ENCODE measurements around the gene TMSB15B. TPM values are rescaled to one million over a fixed set of nuclear protein-coding genes. Genes with fewer than 3 reads are reported as not detected.
"Not testable (repeated sequence)": the region's sequence is repeated elsewhere in the genome, so short reads cannot be mapped to it uniquely, and the experiment has no call there.

TMSB15B gene
- total RNA-seq, 2 donors from 2014 or later = 5.1 to 10.2 TPM

GRCh38 chrX:103954259-103954658 lies 8.2 kb upstream of the TMSB15B start:
- DNase-seq (ENCODE audit: low spot score) (no peak), ATAC-seq (peak in 1 of 2 donors; percentile 32)
- H3K4me3 Mint-ChIP-seq = no peak overlapping the region
- no peak overlapping the region for H3K27ac Mint-ChIP-seq
- no peaks in the 10 kb centered on the region for H3K36me3 Mint-ChIP-seq
- peaks cover 0 to 11% of the 10 kb centered on the region in 2 donors for H3K27me3 Mint-ChIP-seq
- H3K9me3 Mint-ChIP-seq = no peaks in the 10 kb centered on the region
- no peaks in the 10 kb centered on the region for H3K4me1 Mint-ChIP-seq (ENCODE audit: low read depth in 2 of 2)

- not testable (repeated sequence) for H3K4me1 Mint-ChIP-seq (ENCODE audit: low read depth in 2 of 2); H3K27me3 Mint-ChIP-seq; H3K36me3 Mint-ChIP-seq; H3K27ac Mint-ChIP-seq; ATAC-seq; DNase-seq (ENCODE audit: low spot score); H3K4me3 Mint-ChIP-seq; H3K9me3 Mint-ChIP-seq
Observed at GRCh38 chrX:103960599-103960998, 1.8 kb upstream of the TMSB15B start.

- H3K27ac Mint-ChIP-seq; H3K36me3 Mint-ChIP-seq; H3K4me1 Mint-ChIP-seq (ENCODE audit: low read depth in 2 of 2); H3K27me3 Mint-ChIP-seq; ATAC-seq; H3K4me3 Mint-ChIP-seq; H3K9me3 Mint-ChIP-seq; DNase-seq (ENCODE audit: low spot score): not testable (repeated sequence)
Observed at GRCh38 chrX:103983508-103983907, 21.1 kb downstream of the TMSB15B start.

- Mint-ChIP-seq H3K4me3 (no peak overlapping the region), H3K36me3 (no peaks in the 10 kb centered on the region), H3K9me3 (no peaks in the 10 kb centered on the region), H3K4me1 (ENCODE audit: low read depth in 2 of 2) (no peaks in the 10 kb centered on the region), H3K27me3 (peaks cover 7 to 36% of the 10 kb centered on the region in 2 donors), H3K27ac (no peak overlapping the region)
- ATAC-seq = no peak
- no peak for DNase-seq (ENCODE audit: low spot score)
Observed at GRCh38 chrX:103999234-103999633, 36.8 kb downstream of the TMSB15B start.

- DNase-seq (ENCODE audit: low spot score) (no peak), ATAC-seq (no peak)
- Mint-ChIP-seq H3K4me3 (no peak overlapping the region), H3K27me3 (peaks cover 12 to 16% of the 10 kb centered on the region in 2 donors), H3K36me3 (no peaks in the 10 kb centered on the region), H3K27ac (no peak overlapping the region), H3K4me1 (ENCODE audit: low read depth in 2 of 2) (no peaks in the 10 kb centered on the region), H3K9me3 (no peaks in the 10 kb centered on the region)
Observed at GRCh38 chrX:104008831-104009230, 46.4 kb downstream of the TMSB15B start.

GRCh38 chrX:104013158-104013557 lies 50.7 kb downstream of the TMSB15B start:
- DNase-seq (ENCODE audit: low spot score) = no peak
- H3K27me3 Mint-ChIP-seq = peaks cover 12 to 17% of the 10 kb centered on the region in 2 donors

GRCh38 chrX:104013606-104014005 lies 51.2 kb downstream of the TMSB15B start, which contains the start of gene H2BW1:
Gene H2BW1, minus strand, starts transcription at chrX:104013708. Its CDS starts 132 bp downstream, at chrX:104013576.
- no peak for ATAC-seq
- Mint-ChIP-seq H3K4me3 (no peak within 1 kb of the TSS), H3K4me1 (ENCODE audit: low read depth in 2 of 2) (no peaks in the 10 kb centered on the region), H3K27me3 (peaks cover 12 to 20% of the 10 kb centered on the region in 2 donors), H3K9me3 (no peaks in the 10 kb centered on the region), H3K27ac (no peak within 1 kb of the TSS), H3K36me3 (no peaks in the 10 kb centered on the region)
- DNase-seq (ENCODE audit: low spot score) = no peak

More at GRCh38 chrX:104013158-104013557, 50.7 kb downstream of the TMSB15B start:
- H3K4me1 Mint-ChIP-seq (ENCODE audit: low read depth in 2 of 2) = no peaks in the 10 kb centered on the region
- no peak overlapping the region for H3K4me3 Mint-ChIP-seq
- H3K36me3 Mint-ChIP-seq = no peaks in the 10 kb centered on the region
- ATAC-seq = no peak
- no peaks in the 10 kb centered on the region for H3K9me3 Mint-ChIP-seq
- no peak overlapping the region for H3K27ac Mint-ChIP-seq

GRCh38 chrX:104015576-104015975 lies 53.1 kb downstream of the TMSB15B start:
- not testable (repeated sequence) for H3K9me3 Mint-ChIP-seq; H3K4me1 Mint-ChIP-seq (ENCODE audit: low read depth in 2 of 2); H3K27ac Mint-ChIP-seq

More at GRCh38 chrX:104015576-104015975, 53.1 kb downstream of the TMSB15B start:
- not testable (repeated sequence) for H3K4me3 Mint-ChIP-seq; ATAC-seq; H3K36me3 Mint-ChIP-seq; DNase-seq (ENCODE audit: low spot score)
- H3K27me3 Mint-ChIP-seq = peaks cover 12 to 25% of the 10 kb centered on the region in 2 donors

Other genes starting within 250 kb of the TMSB15B start
- gene PLP1, start 185.8 kb upstream of the TMSB15B start, total RNA-seq = not detected
- gene RAB9B, start 130.4 kb upstream of the TMSB15B start, total RNA-seq = under 1 TPM; 0.22 to 0.45 TPM
- gene H2BW1, start 51.1 kb downstream of the TMSB15B start, total RNA-seq = not detected
- not detected for gene H2BW2, start 77.3 kb downstream of the TMSB15B start, total RNA-seq
- 1 to 10 TPM; 2.0 to 5.0 TPM for gene TMSB15C, start 113.6 kb downstream of the TMSB15B start, total RNA-seq
- 1 to 10 TPM; 3.1 to 4.8 TPM for gene ZCCHC18, start 149.9 kb downstream of the TMSB15B start, total RNA-seq
- gene SLC25A53, start 194.4 kb downstream of the TMSB15B start, total RNA-seq = 10 to 100 TPM; 10.3 to 10.8 TPM
- 10 to 100 TPM in 1 of 2 donors, 1 to 10 TPM in 1; 9.0 to 10.3 TPM for gene FAM199X, start 203.8 kb downstream of the TMSB15B start, total RNA-seq

All from natural killer cell treated with Interleukin-12 subunit alpha and Interleukin-12 subunit beta and Interleukin-15 and Interleukin-18, amount 100 ng/mL, for 72 hours (primary cell).